ENCODE results near the gene NLRP14.

DNA sequence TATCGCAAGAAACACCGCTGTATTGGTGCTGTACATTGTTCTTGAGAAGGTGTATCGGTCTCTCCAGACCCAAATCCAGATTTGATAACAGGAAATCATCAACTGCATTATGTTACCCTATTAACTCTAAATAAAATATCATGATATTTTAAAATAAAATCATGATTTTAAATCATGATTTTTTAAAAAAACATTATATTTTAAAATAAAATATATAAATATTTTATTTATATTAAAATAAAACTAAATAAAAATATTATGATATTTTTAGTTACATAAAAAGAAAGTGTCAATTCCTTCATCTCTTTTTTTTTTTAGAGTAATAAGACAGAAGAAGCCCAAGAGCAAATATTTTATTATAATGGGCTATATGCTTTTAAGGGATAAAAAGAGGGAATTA lies 96.1 kb downstream of the NLRP14 start:
- TF ChIP-seq, protein P1, sequence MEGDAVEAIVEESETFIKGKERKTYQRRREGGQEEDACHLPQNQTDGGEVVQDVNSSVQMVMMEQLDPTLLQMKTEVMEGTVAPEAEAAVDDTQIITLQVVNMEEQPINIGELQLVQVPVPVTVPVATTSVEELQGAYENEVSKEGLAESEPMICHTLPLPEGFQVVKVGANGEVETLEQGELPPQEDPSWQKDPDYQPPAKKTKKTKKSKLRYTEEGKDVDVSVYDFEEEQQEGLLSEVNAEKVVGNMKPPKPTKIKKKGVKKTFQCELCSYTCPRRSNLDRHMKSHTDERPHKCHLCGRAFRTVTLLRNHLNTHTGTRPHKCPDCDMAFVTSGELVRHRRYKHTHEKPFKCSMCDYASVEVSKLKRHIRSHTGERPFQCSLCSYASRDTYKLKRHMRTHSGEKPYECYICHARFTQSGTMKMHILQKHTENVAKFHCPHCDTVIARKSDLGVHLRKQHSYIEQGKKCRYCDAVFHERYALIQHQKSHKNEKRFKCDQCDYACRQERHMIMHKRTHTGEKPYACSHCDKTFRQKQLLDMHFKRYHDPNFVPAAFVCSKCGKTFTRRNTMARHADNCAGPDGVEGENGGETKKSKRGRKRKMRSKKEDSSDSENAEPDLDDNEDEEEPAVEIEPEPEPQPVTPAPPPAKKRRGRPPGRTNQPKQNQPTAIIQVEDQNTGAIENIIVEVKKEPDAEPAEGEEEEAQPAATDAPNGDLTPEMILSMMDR (IDR thresholded peaks at IDR 0.05; ENCODE audit: insufficient read depth, low read length), result no peak
- TF ChIP-seq POLR2AphosphoS5 (IDR thresholded peaks at IDR 0.05; ENCODE audit: low read depth), result no peak
